Gastrocnemius medialis (tissue), 4 donors: ENCODE data around the gene ADAT2.

Source experiments
- POLR2A ChIP-seq, 2 donors: fragments of 450-650 bp; IDR thresholded peaks; one replicate each; pipeline ENCODE4 v1.6.1; 2017; ENCODE audit warnings: antibody characterized with exemption in 2 of 2, mild to moderate bottlenecking in 2 of 2, moderate library complexity in 2 of 2
- TF ChIP-seq, protein P1 (sequence below), 5 experiments: fragments of 450-650 bp in 3 of 5; fragments of 200-600 bp in 2 of 5; sonication (generic) in 2 of 5; IDR thresholded peaks in 4 of 5; conservative IDR thresholded peaks in 1 of 5; 1 replicate in 4 of 5; 2 replicates in 1 of 5; pipeline ENCODE4 v1.5.1; 2016 to 2019; ENCODE audit warnings: antibody characterized with exemption in 5 of 5, mild to moderate bottlenecking in 3 of 5, moderate library complexity in 3 of 5

- no peak for TF ChIP-seq POLR2A (IDR thresholded peaks at IDR 0.05)
- TF ChIP-seq, protein P1, sequence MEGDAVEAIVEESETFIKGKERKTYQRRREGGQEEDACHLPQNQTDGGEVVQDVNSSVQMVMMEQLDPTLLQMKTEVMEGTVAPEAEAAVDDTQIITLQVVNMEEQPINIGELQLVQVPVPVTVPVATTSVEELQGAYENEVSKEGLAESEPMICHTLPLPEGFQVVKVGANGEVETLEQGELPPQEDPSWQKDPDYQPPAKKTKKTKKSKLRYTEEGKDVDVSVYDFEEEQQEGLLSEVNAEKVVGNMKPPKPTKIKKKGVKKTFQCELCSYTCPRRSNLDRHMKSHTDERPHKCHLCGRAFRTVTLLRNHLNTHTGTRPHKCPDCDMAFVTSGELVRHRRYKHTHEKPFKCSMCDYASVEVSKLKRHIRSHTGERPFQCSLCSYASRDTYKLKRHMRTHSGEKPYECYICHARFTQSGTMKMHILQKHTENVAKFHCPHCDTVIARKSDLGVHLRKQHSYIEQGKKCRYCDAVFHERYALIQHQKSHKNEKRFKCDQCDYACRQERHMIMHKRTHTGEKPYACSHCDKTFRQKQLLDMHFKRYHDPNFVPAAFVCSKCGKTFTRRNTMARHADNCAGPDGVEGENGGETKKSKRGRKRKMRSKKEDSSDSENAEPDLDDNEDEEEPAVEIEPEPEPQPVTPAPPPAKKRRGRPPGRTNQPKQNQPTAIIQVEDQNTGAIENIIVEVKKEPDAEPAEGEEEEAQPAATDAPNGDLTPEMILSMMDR (IDR thresholded peaks at IDR 0.05 in 4 of 5, conservative IDR thresholded peaks at IDR 0.05 in 1 of 5): no peak
Measured at GRCh38 chr6:143451531-143451930, 1.0 kb upstream of the ADAT2 start.
